ENCODE measurements around the gene CCDC91.

Gene CCDC91

GRCh38 chr12:28232211-28232928, 42.1 kb downstream of the CCDC91 start:
- H3K4me1 Mint-ChIP-seq, result peaks cover 5% of the 10 kb centered on the region
- H3K27me3 Mint-ChIP-seq, result no peaks in the 10 kb centered on the region
- H3K9me3 Mint-ChIP-seq, result peaks cover 2% of the 10 kb centered on the region
- no peak overlapping the region for H3K27ac Mint-ChIP-seq
- CTCF ChIA-PET, result interaction anchor here (1.2 kb wide), 1 partner anchor 16 kb away, joined by 3 read pairs; no protein-coding TSS in a partner anchor
- peaks cover 21% of the 10 kb centered on the region for H3K36me3 Mint-ChIP-seq
- no peak for DNase-seq
- H3K4me3 Mint-ChIP-seq, result no peak overlapping the region

GRCh38 chr12:28234444-28234843, 44.2 kb downstream of the CCDC91 start:
- Mint-ChIP-seq H3K36me3 (peaks cover 11% of the 10 kb centered on the region), H3K27me3 (no peaks in the 10 kb centered on the region), H3K4me3 (no peak overlapping the region), H3K27ac (no peak overlapping the region), H3K9me3 (no peaks in the 10 kb centered on the region), H3K4me1 (peaks cover 5% of the 10 kb centered on the region)
- DNase-seq, result no peak
- CTCF ChIA-PET, result no interaction called here

DNA sequence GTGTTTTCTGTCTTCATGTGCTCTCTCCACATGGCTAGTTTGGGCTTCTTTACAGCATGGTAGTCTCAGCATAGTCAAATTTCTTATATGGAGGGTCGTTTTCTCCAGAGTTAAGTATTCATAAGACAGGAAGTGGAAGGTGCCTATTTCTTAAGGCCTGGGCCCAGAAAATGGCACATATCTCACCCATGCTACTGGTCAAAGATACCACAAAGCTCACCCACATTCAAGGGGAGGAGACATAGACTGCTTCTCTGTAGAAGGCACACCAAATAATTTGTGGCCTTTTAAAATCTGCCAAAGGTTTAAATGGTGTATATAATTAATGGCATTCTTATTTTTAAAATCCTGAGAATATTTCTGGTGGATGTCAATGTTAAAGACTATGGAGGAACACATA, 44.8 kb downstream of the CCDC91 start:
- Mint-ChIP-seq H3K9me3 (no peaks in the 10 kb centered on the region), H3K36me3 (peaks cover 5% of the 10 kb centered on the region), H3K27ac (no peak overlapping the region), H3K4me3 (no peak overlapping the region), H3K27me3 (no peaks in the 10 kb centered on the region), H3K4me1 (peaks cover 5% of the 10 kb centered on the region)
- CTCF ChIA-PET, result no interaction called here
- DNase-seq, result no peak

- CTCF ChIA-PET, result no interaction called here
- Mint-ChIP-seq H3K27ac (no peak overlapping the region), H3K9me3 (no peaks in the 10 kb centered on the region), H3K4me1 (peaks cover 4% of the 10 kb centered on the region), H3K4me3 (no peak overlapping the region), H3K27me3 (no peaks in the 10 kb centered on the region), H3K36me3 (peaks cover 4% of the 10 kb centered on the region)
- DNase-seq, result no peak
Measured at GRCh38 chr12:28235985-28236384, 45.7 kb downstream of the CCDC91 start.

DNA sequence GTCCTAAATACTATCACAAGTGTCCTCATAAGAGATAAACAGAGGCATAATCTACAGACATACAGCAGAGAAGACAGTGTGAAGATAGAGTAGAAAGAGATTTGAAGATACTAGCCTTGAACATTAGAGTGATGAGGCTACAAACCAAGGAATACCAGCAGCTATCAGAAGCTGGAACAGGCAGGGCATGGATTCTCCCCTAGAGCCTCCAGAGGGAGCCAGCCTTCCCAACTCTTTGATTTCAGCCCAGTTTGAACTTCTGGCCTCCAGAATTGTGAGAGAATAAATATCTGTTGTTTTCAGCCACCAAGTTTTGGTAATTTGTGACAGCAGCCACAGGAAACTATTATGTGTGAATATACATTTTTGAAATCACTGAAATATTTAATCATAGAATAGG, 47.2 kb downstream of the CCDC91 start:
- Mint-ChIP-seq H3K27ac (no peak overlapping the region), H3K27me3 (no peaks in the 10 kb centered on the region), H3K36me3 (peaks cover 1% of the 10 kb centered on the region), H3K4me1 (peaks cover 2% of the 10 kb centered on the region), H3K4me3 (no peak overlapping the region), H3K9me3 (no peaks in the 10 kb centered on the region)
- no peak for DNase-seq
- CTCF ChIA-PET, result no interaction called here

GRCh38 chr12:28239918-28240317, 49.7 kb downstream of the CCDC91 start:
- Mint-ChIP-seq H3K27ac (no peak overlapping the region), H3K36me3 (peaks cover 1% of the 10 kb centered on the region), H3K9me3 (no peaks in the 10 kb centered on the region), H3K4me1 (peaks cover under 1% of the 10 kb centered on the region), H3K27me3 (no peaks in the 10 kb centered on the region), H3K4me3 (no peak overlapping the region)
- DNase-seq, result no peak
- CTCF ChIA-PET, result interaction anchor here (1.2 kb wide), 1 partner anchor 49 kb away, joined by 4 read pairs; no protein-coding TSS in a partner anchor

- H3K9me3 Mint-ChIP-seq, result no peaks in the 10 kb centered on the region
- H3K27me3 Mint-ChIP-seq, result no peaks in the 10 kb centered on the region
- DNase-seq, result no peak
- H3K4me1 Mint-ChIP-seq, result no peaks in the 10 kb centered on the region
- CTCF ChIA-PET, result no interaction called here
- H3K4me3 Mint-ChIP-seq, result no peak overlapping the region
- H3K27ac Mint-ChIP-seq, result no peak overlapping the region
- H3K36me3 Mint-ChIP-seq, result peaks cover 1% of the 10 kb centered on the region
Measured at GRCh38 chr12:28240853-28241252, 50.6 kb downstream of the CCDC91 start.

GRCh38 chr12:28242129-28242495, 51.9 kb downstream of the CCDC91 start:
- CTCF ChIA-PET, result no interaction called here
- Mint-ChIP-seq H3K36me3 (peaks cover 1% of the 10 kb centered on the region), H3K4me1 (no peaks in the 10 kb centered on the region), H3K9me3 (no peaks in the 10 kb centered on the region), H3K27me3 (no peaks in the 10 kb centered on the region), H3K4me3 (no peak overlapping the region), H3K27ac (no peak overlapping the region)
- DNase-seq, result no peak

DNA sequence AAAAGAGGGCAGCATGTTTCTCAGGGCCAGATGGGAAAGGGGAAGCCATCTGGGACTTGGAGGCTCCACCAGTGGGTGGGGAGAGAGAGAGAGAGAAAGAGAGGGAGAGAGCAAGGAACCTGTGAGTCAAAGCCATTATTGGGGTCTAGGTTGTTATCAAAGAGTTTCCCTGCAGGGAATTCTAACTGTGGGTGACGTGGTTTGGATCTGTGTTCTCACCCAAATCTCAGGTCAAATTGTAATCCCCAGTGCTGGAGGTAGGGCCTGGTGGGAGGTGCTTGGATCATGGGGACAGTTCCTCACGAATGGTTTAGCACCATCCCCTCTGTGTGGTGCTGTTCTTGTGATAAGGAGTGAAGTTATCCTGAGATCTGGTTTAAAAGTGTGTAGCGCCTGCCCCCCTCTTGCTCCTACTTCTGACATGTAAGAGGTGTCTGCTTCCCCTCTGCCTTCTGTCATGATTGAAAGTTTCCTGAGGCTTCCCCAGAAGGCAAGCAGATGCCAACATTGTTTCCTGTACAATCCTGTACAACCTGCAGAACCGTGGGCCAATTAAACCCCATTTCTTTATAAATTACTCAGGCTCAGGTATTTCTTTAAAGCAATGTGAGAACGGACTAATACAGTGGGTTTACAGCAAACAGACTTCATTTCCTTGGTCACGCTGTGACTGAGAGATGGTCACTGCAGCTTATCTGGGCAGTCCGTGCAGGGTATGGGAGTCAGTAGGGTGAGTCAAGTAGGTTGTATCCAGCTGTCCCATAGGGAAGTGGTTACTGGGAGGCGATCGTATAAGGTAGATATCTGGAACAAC, 52.4 kb downstream of the CCDC91 start:
- Mint-ChIP-seq H3K27ac (no peak overlapping the region), H3K9me3 (no peaks in the 10 kb centered on the region), H3K4me1 (peaks cover 3% of the 10 kb centered on the region), H3K27me3 (no peaks in the 10 kb centered on the region), H3K36me3 (peaks cover 1% of the 10 kb centered on the region), H3K4me3 (no peak overlapping the region)
- no peak for DNase-seq
- CTCF ChIA-PET, result no interaction called here

DNA sequence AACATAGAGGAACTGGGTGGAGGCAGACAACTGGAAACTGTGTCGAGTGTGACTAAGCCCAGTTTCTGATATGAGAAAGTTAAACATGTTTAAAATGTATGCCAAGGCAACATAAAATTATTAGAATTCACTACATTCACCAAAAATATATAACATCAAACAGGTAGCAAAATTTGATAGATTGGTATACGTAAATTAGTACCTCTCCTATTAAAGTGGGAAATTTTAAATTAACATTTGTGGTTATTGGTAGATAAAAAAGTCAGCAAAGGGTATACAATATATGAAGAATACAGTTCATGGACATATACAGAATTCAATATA, 53.0 kb downstream of the CCDC91 start:
- no peaks in the 10 kb centered on the region for H3K9me3 Mint-ChIP-seq
- peaks cover 8% of the 10 kb centered on the region for H3K4me1 Mint-ChIP-seq
- no peak overlapping the region for H3K4me3 Mint-ChIP-seq
- H3K36me3 Mint-ChIP-seq, result peaks cover 1% of the 10 kb centered on the region
- H3K27me3 Mint-ChIP-seq, result no peaks in the 10 kb centered on the region
- no peak overlapping the region for H3K27ac Mint-ChIP-seq
- no peak for DNase-seq
- CTCF ChIA-PET, result no interaction called here

- Mint-ChIP-seq H3K27ac (no peak overlapping the region), H3K4me1 (peaks cover 48% of the 10 kb centered on the region)
- no peak for DNase-seq
Measured at GRCh38 chr12:28247806-28248205, 57.5 kb downstream of the CCDC91 start.

GRCh38 chr12:28248555-28249145, 58.4 kb downstream of the CCDC91 start:
- Mint-ChIP-seq H3K36me3 (no peaks in the 10 kb centered on the region), H3K9me3 (no peaks in the 10 kb centered on the region), H3K27me3 (no peaks in the 10 kb centered on the region), H3K4me1 (peaks cover 56% of the 10 kb centered on the region), H3K27ac (peak overlapping the region; percentile 9), H3K4me3 (no peak overlapping the region)
- DNase-seq, result no peak
- CTCF ChIA-PET, result interaction anchor here (1.1 to 1.3 kb wide), 2 partner anchors 17 to 57 kb away, joined by 3 to 7 read pairs; no protein-coding TSS in a partner anchor

More at GRCh38 chr12:28247806-28248205, 57.5 kb downstream of the CCDC91 start:
- CTCF ChIA-PET, result no interaction called here
- no peaks in the 10 kb centered on the region for H3K27me3 Mint-ChIP-seq
- no peak overlapping the region for H3K4me3 Mint-ChIP-seq
- no peaks in the 10 kb centered on the region for H3K9me3 Mint-ChIP-seq
- H3K36me3 Mint-ChIP-seq, result no peaks in the 10 kb centered on the region

DNA sequence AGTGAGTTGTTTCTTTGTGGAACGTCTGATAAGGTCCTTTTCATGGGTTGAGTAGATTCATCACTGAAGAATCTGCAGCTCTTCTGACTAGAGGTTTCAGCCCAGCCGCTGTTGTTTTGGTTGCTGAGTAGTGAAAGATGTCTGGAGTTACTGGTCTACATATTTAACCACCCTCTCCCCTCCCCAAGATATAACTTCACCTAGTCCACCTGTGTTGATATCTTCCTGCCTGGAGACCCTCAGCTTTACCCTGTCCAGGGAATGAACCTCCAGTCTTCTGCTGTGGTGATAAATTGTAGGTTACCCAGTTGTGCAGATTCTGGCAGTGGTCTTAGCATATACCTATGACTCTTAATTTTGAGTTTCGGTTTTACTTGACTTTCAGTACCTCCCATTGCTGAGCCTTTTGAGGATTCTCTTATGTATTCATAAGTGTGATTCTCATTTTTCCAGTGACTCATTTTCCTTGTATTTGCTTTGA, 62.9 kb downstream of the CCDC91 start:
- no peaks in the 10 kb centered on the region for H3K9me3 Mint-ChIP-seq
- DNase-seq, result peak; percentile 26
- H3K27me3 Mint-ChIP-seq, result no peaks in the 10 kb centered on the region
- CTCF ChIA-PET, result no interaction called here
- H3K4me1 Mint-ChIP-seq, result peaks cover 54% of the 10 kb centered on the region
- H3K4me3 Mint-ChIP-seq, result peak overlapping the region; percentile 57
- peaks cover 3% of the 10 kb centered on the region for H3K36me3 Mint-ChIP-seq
- peak overlapping the region; percentile 86 for H3K27ac Mint-ChIP-seq

GRCh38 chr12:28257411-28257810, 67.2 kb downstream of the CCDC91 start:
- Mint-ChIP-seq H3K27ac (no peak overlapping the region), H3K4me3 (no peak overlapping the region), H3K27me3 (no peaks in the 10 kb centered on the region), H3K36me3 (peaks cover 26% of the 10 kb centered on the region), H3K4me1 (peaks cover 17% of the 10 kb centered on the region), H3K9me3 (no peaks in the 10 kb centered on the region)
- no peak for DNase-seq
- CTCF ChIA-PET, result interaction anchor here (0.6 kb wide), 1 partner anchor 228 kb away, joined by 5 read pairs; no protein-coding TSS in a partner anchor
